ENCODE results near the gene LGALS4.
"Not testable (repeated sequence)": the region's sequence is repeated elsewhere in the genome, so short reads cannot be mapped to it uniquely, and the experiment has no call there.

The LGALS4 gene

GRCh38 chr19:38773469-38774177 is 39.1 kb downstream of the LGALS4 start, which contains the start of gene LGALS7:
TSS of gene LGALS7 (minus strand) at chr19:38773517. CDS start at chr19:38773492, 25 bp downstream.
- DNase-seq: no peak
- Histone ChIP-seq H3K9ac (ENCODE audit: low read length) (no peak within 1 kb of the TSS), H3K4ac (ENCODE audit: low read depth in 1 of 2, low read length in 2 of 2) (no peak within 1 kb of the TSS), H3K4me2 (ENCODE audit: low read length, poor library complexity, severe bottlenecking) (no peak within 1 kb of the TSS), H3K18ac (ENCODE audit: low read depth in 1 of 2, low read length in 2 of 2) (no peak within 1 kb of the TSS), H3K14ac (ENCODE audit: low read length in 2 of 2) (no peak within 1 kb of the TSS), H3K36me3 (ENCODE audit: control insufficient read depth in 1 of 2, insufficient read depth in 2 of 2, low read depth in 1 of 2, low read length in 2 of 2) (no peaks in the 10 kb centered on the region), H2BK12ac (ENCODE audit: low read length in 2 of 2) (peak within 1 kb of the TSS in 1 of 2 experiments; percentile 54), H2BK5ac (ENCODE audit: low read depth, low read length, poor library complexity, severe bottlenecking) (no peak within 1 kb of the TSS), H3K9me3 (ENCODE audit: control insufficient read depth, low read length) (no peaks in the 10 kb centered on the region), H3K4me3 (ENCODE audit: insufficient read depth in 1 of 2, low read depth in 1 of 2, low read length in 2 of 2) (no peak within 1 kb of the TSS), H3K23ac (ENCODE audit: low read length in 2 of 2) (no peak within 1 kb of the TSS), H2BK15ac (ENCODE audit: low read depth, poor library complexity, severe bottlenecking) (peak within 1 kb of the TSS; percentile 67), H4K91ac (ENCODE audit: low read length) (no peak within 1 kb of the TSS), H3K27me3 (ENCODE audit: control insufficient read depth in 1 of 2, insufficient read depth in 1 of 2, low read length in 2 of 2) (peaks cover 0 to 2% of the 10 kb centered on the region in 2 experiments), H3K27ac (ENCODE audit: low read length, poor library complexity, severe bottlenecking) (no peak within 1 kb of the TSS), H3K4me1 (ENCODE audit: control insufficient read depth, insufficient read depth, low read depth, low read length) (peaks cover 3% of the 10 kb centered on the region), H4K8ac (ENCODE audit: low read length) (no peak within 1 kb of the TSS), H3K79me1 (replicated peaks; ENCODE audit: low read length, poor library complexity, severe bottlenecking) (no peaks in the 10 kb centered on the region), H2AK5ac (ENCODE audit: low read length, severe bottlenecking) (no peak within 1 kb of the TSS), H2BK120ac (ENCODE audit: low read depth, low read length) (peak within 1 kb of the TSS; percentile 19), H2AFZ (ENCODE audit: low read depth, low read length) (no peak within 1 kb of the TSS)
- 68% methylated on average over 3 of the region's 14 CpGs for WGBS

- H2AK5ac ChIP-seq (ENCODE audit: low read length, severe bottlenecking); H3K4me2 ChIP-seq (ENCODE audit: low read length, poor library complexity, severe bottlenecking); H3K4ac ChIP-seq (ENCODE audit: low read depth in 1 of 2, low read length in 2 of 2); H2BK120ac ChIP-seq (ENCODE audit: low read depth, low read length); H3K27me3 ChIP-seq (ENCODE audit: control insufficient read depth in 1 of 2, insufficient read depth in 1 of 2, low read length in 2 of 2); H2BK5ac ChIP-seq (ENCODE audit: low read depth, low read length, poor library complexity, severe bottlenecking); H3K9me3 ChIP-seq (ENCODE audit: control insufficient read depth, low read length); H3K79me1 ChIP-seq (replicated peaks; ENCODE audit: low read length, poor library complexity, severe bottlenecking); H3K4me1 ChIP-seq (ENCODE audit: control insufficient read depth, insufficient read depth, low read depth, low read length); H2AFZ ChIP-seq (ENCODE audit: low read depth, low read length); H2BK15ac ChIP-seq (ENCODE audit: low read depth, poor library complexity, severe bottlenecking); H2BK12ac ChIP-seq (ENCODE audit: low read length in 2 of 2); H4K91ac ChIP-seq (ENCODE audit: low read length); H3K18ac ChIP-seq (ENCODE audit: low read depth in 1 of 2, low read length in 2 of 2); H3K9ac ChIP-seq (ENCODE audit: low read length); DNase-seq; H4K8ac ChIP-seq (ENCODE audit: low read length); H3K27ac ChIP-seq (ENCODE audit: low read length, poor library complexity, severe bottlenecking); H3K23ac ChIP-seq (ENCODE audit: low read length in 2 of 2); H3K4me3 ChIP-seq (ENCODE audit: insufficient read depth in 1 of 2, low read depth in 1 of 2, low read length in 2 of 2); H3K14ac ChIP-seq (ENCODE audit: low read length in 2 of 2); H3K36me3 ChIP-seq (ENCODE audit: control insufficient read depth in 1 of 2, insufficient read depth in 2 of 2, low read depth in 1 of 2, low read length in 2 of 2): not testable (repeated sequence)
- WGBS: no CpG with 5 or more reads among the region's 30 CpGs
These were observed 41.2 kb downstream of the LGALS4 start for GRCh38 chr19:38771569-38771968.

GRCh38 chr19:38770949-38771275 is 41.8 kb downstream of the LGALS4 start:
- H3K23ac ChIP-seq (ENCODE audit: low read length in 2 of 2); H3K14ac ChIP-seq (ENCODE audit: low read length in 2 of 2); H3K79me1 ChIP-seq (replicated peaks; ENCODE audit: low read length, poor library complexity, severe bottlenecking); H3K27ac ChIP-seq (ENCODE audit: low read length, poor library complexity, severe bottlenecking); H3K4me2 ChIP-seq (ENCODE audit: low read length, poor library complexity, severe bottlenecking); H3K4ac ChIP-seq (ENCODE audit: low read depth in 1 of 2, low read length in 2 of 2); H3K9me3 ChIP-seq (ENCODE audit: control insufficient read depth, low read length); H4K8ac ChIP-seq (ENCODE audit: low read length); H2AFZ ChIP-seq (ENCODE audit: low read depth, low read length); H3K4me1 ChIP-seq (ENCODE audit: control insufficient read depth, insufficient read depth, low read depth, low read length); H3K36me3 ChIP-seq (ENCODE audit: control insufficient read depth in 1 of 2, insufficient read depth in 2 of 2, low read depth in 1 of 2, low read length in 2 of 2); H2BK12ac ChIP-seq (ENCODE audit: low read length in 2 of 2); H3K27me3 ChIP-seq (ENCODE audit: control insufficient read depth in 1 of 2, insufficient read depth in 1 of 2, low read length in 2 of 2); H2BK15ac ChIP-seq (ENCODE audit: low read depth, poor library complexity, severe bottlenecking); H3K9ac ChIP-seq (ENCODE audit: low read length); H2BK5ac ChIP-seq (ENCODE audit: low read depth, low read length, poor library complexity, severe bottlenecking); H2AK5ac ChIP-seq (ENCODE audit: low read length, severe bottlenecking); H4K91ac ChIP-seq (ENCODE audit: low read length); DNase-seq; H2BK120ac ChIP-seq (ENCODE audit: low read depth, low read length); H3K18ac ChIP-seq (ENCODE audit: low read depth in 1 of 2, low read length in 2 of 2); H3K4me3 ChIP-seq (ENCODE audit: insufficient read depth in 1 of 2, low read depth in 1 of 2, low read length in 2 of 2): not testable (repeated sequence)
- no CpG with 5 or more reads among the region's 22 CpGs for WGBS

- not testable (repeated sequence) for H3K27me3 ChIP-seq (ENCODE audit: control insufficient read depth in 1 of 2, insufficient read depth in 1 of 2, low read length in 2 of 2); H3K4me2 ChIP-seq (ENCODE audit: low read length, poor library complexity, severe bottlenecking); H3K4me3 ChIP-seq (ENCODE audit: insufficient read depth in 1 of 2, low read depth in 1 of 2, low read length in 2 of 2); H4K8ac ChIP-seq (ENCODE audit: low read length); H2AFZ ChIP-seq (ENCODE audit: low read depth, low read length); H3K4me1 ChIP-seq (ENCODE audit: control insufficient read depth, insufficient read depth, low read depth, low read length); H3K9ac ChIP-seq (ENCODE audit: low read length); H3K9me3 ChIP-seq (ENCODE audit: control insufficient read depth, low read length); H3K27ac ChIP-seq (ENCODE audit: low read length, poor library complexity, severe bottlenecking); H2AK5ac ChIP-seq (ENCODE audit: low read length, severe bottlenecking); H3K23ac ChIP-seq (ENCODE audit: low read length in 2 of 2); H2BK5ac ChIP-seq (ENCODE audit: low read depth, low read length, poor library complexity, severe bottlenecking); H3K79me1 ChIP-seq (replicated peaks; ENCODE audit: low read length, poor library complexity, severe bottlenecking); H3K36me3 ChIP-seq (ENCODE audit: control insufficient read depth in 1 of 2, insufficient read depth in 2 of 2, low read depth in 1 of 2, low read length in 2 of 2); H2BK15ac ChIP-seq (ENCODE audit: low read depth, poor library complexity, severe bottlenecking); H2BK120ac ChIP-seq (ENCODE audit: low read depth, low read length); DNase-seq; H2BK12ac ChIP-seq (ENCODE audit: low read length in 2 of 2); H3K4ac ChIP-seq (ENCODE audit: low read depth in 1 of 2, low read length in 2 of 2); H4K91ac ChIP-seq (ENCODE audit: low read length); H3K14ac ChIP-seq (ENCODE audit: low read length in 2 of 2)
- 74% methylated on average over 3 of the region's 58 CpGs for WGBS
- peak overlapping the region in 1 of 2 experiments; percentile 62 for H3K18ac ChIP-seq (ENCODE audit: low read depth in 1 of 2, low read length in 2 of 2)
These were observed 42.4 kb downstream of the LGALS4 start for GRCh38 chr19:38770228-38770948.
